ENCODE measurements around the gene ORAI3. TPM values are rescaled to one million over a fixed set of nuclear protein-coding genes. Genes with fewer than 3 reads are reported as not detected.

The ORAI3 gene
- total and polyA plus RNA-seq, 2 of the 13 experiments (the other 11 are each of a cell fraction or from before 2014, with no cell fraction given), result 11.4 to 32.0 TPM

- peak; percentile 80 for TF ChIP-seq CTCF (CRISPR knock-in tag; IDR thresholded peaks at IDR 0.05)
- TF ChIP-seq ZBTB14 (CRISPR knock-in tag; IDR thresholded peaks at IDR 0.05), result no peak
- TF ChIP-seq ZFY (CRISPR knock-in tag; IDR thresholded peaks at IDR 0.05), result no peak
- TF ChIP-seq GLI4 (CRISPR knock-in tag; IDR thresholded peaks at IDR 0.05; ENCODE audit: borderline replicate concordance), result no peak
- TF ChIP-seq MXI1 (IDR thresholded peaks at IDR 0.05; ENCODE audit: borderline replicate concordance, low read depth, low read length), result peak; percentile 59; the same call in 1 of the 3 replicates
- peak; percentile 73; the same call in 1 of the 2 replicates for TF ChIP-seq SAP130 (CRISPR knock-in tag; IDR thresholded peaks at IDR 0.05; ENCODE audit: low read depth)
- TF ChIP-seq ZNF292 (CRISPR knock-in tag; IDR thresholded peaks at IDR 0.05; ENCODE audit: borderline replicate concordance, low read depth), result no peak
- no peak for TF ChIP-seq ZNF280B (CRISPR knock-in tag; IDR thresholded peaks at IDR 0.05; ENCODE audit: borderline replicate concordance)
- 0 out of 2 replicates have a peak, but pooled peaks have one; percentile 48 for TF ChIP-seq ZNF557 (CRISPR knock-in tag; IDR thresholded peaks at IDR 0.05)
- TF ChIP-seq ETS1 (CRISPR knock-in tag; IDR thresholded peaks at IDR 0.05), result peak; percentile 41; the same call in 1 of the 2 replicates
- TF ChIP-seq THYN1 (CRISPR knock-in tag; IDR thresholded peaks at IDR 0.05; ENCODE audit: borderline replicate concordance, low read depth), result no peak
- TF ChIP-seq ZBTB43 (CRISPR knock-in tag; conservative IDR thresholded peaks at IDR 0.05), result no peak; the same call in 1 of the 2 replicates
- peak; percentile 93 for TF ChIP-seq ZBTB38 (CRISPR knock-in tag; IDR thresholded peaks at IDR 0.05)
- TF ChIP-seq PHF21A (CRISPR knock-in tag; IDR thresholded peaks at IDR 0.05), result no peak; the same call in 1 of the 2 replicates
- peak; percentile 81 for TF ChIP-seq SP5 (CRISPR knock-in tag; IDR thresholded peaks at IDR 0.05; ENCODE audit: borderline replicate concordance, low read depth)
- TF ChIP-seq ZNF24 (IDR thresholded peaks at IDR 0.05), result no peak
- no peak for TF ChIP-seq GRHL1 (CRISPR knock-in tag; conservative IDR thresholded peaks at IDR 0.05)
- TF ChIP-seq LCORL (IDR thresholded peaks at IDR 0.05), result no peak
- TF ChIP-seq LCORL (CRISPR knock-in tag; IDR thresholded peaks at IDR 0.05), result no peak; the same call in 1 of the 2 replicates
- TF ChIP-seq ZNF333 (CRISPR knock-in tag; IDR thresholded peaks at IDR 0.05; ENCODE audit: borderline replicate concordance), result no peak
Observed at GRCh38 chr16:30956601-30957455, 8.0 kb downstream of the ORAI3 start (continued).
